ENCODE results near the gene CRY2. TPM values are rescaled to one million over a fixed set of nuclear protein-coding genes. Genes with fewer than 3 reads are reported as not detected.
"Not testable (repeated sequence)": the region's sequence is repeated elsewhere in the genome, so short reads cannot be mapped to it uniquely, and the experiment has no call there.

Gene CRY2
- total RNA-seq, 4 donors from 2014 or later: 5.6 to 21.0 (median 13.4) TPM

- H3K4me1 ChIP-seq: peaks cover 31 to 79% (median 35%) of the 10 kb centered on the region in 3 donors
- no peaks in the 10 kb centered on the region for H3K27me3 ChIP-seq
- peak overlapping the region; percentile 63 to 91 (median 84) for H3K4me3 ChIP-seq
- H3K36me3 ChIP-seq: peaks cover 0 to 28% (median 3%) of the 10 kb centered on the region in 3 donors
- peak; percentile 46 for DNase-seq
- TF ChIP-seq CTCF (IDR thresholded peaks at IDR 0.05) (no peak), POLR2A (IDR thresholded peaks at IDR 0.05) (no peak)
- H3K27ac ChIP-seq: peak overlapping the region; percentile 93 to 98 (median 96)
- intact Hi-C loops (cut with DNase I): no loop called here
- 0 to 24% methylated on average over 10 to 20 of the region's 29 CpGs for WGBS, 2 donors
- no peaks in the 10 kb centered on the region for H3K9me3 ChIP-seq
Observed at GRCh38 chr11:45805305-45806071, 41.8 kb upstream of the CRY2 start.

DNA sequence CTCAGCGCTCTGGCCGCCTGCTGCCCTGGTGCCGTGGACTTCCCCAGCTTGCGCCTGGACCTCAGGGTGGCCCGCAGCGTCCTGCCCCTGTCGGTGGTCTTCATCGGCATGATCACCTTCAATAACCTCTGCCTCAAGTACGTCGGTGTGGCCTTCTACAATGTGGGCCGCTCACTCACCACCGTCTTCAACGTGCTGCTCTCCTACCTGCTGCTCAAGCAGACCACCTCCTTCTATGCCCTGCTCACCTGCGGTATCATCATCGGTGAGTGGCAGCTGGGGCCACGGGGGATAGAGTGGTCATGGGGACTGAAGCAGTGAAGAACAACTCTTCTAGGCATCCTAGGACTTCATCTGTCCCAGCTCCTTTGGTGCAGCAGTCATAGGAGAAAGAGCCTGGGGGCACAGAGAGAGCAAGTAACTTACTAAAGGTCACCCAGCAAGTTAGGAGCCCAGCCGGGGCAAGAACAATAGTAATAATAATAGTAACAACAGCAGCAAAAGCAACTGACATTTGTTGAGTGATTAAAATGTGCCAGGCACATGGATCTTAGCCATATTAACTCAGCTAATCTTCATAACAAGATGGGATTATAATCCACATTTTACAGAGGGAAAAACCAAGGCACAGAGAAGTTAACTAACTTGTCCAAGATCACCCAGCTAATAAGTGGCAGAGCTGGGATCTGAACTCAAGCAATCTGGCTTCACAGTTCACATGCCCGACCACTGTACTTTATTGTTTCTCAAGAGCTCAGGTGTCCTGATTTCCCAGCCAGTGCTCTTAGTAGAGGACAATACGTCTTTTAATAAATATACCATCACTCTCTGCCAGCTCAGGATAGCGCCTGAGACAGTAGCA is 41.0 kb upstream of the CRY2 start:
- Histone ChIP-seq H3K4me1 (peaks cover 31 to 79% (median 35%) of the 10 kb centered on the region in 3 donors), H3K36me3 (peaks cover 6 to 36% (median 11%) of the 10 kb centered on the region in 3 donors), H3K27ac (peak overlapping the region; percentile 93 to 98 (median 96)), H3K9me3 (no peaks in the 10 kb centered on the region), H3K4me3 (peak overlapping the region; percentile 63 to 91 (median 84)), H3K27me3 (no peaks in the 10 kb centered on the region)
- intact Hi-C loops (cut with DNase I): no loop called here
- WGBS, 2 donors: 78 to 81% methylated on average over 12 to 17 of the region's 20 CpGs
- TF ChIP-seq CTCF (IDR thresholded peaks at IDR 0.05) (no peak), POLR2A (IDR thresholded peaks at IDR 0.05) (no peak)
- DNase-seq: no peak

GRCh38 chr11:45806937-45807791 is 40.1 kb upstream of the CRY2 start:
- Histone ChIP-seq H3K36me3 (peaks cover 13 to 45% (median 14%) of the 10 kb centered on the region in 3 donors), H3K9me3 (no peaks in the 10 kb centered on the region), H3K4me1 (peaks cover 31 to 71% (median 35%) of the 10 kb centered on the region in 3 donors), H3K27ac (no peak overlapping the region), H3K27me3 (no peaks in the 10 kb centered on the region), H3K4me3 (peak overlapping the region in 3 of 4 donors; percentile 77 to 91 (median 90))
- TF ChIP-seq POLR2A (IDR thresholded peaks at IDR 0.05) (no peak), CTCF (IDR thresholded peaks at IDR 0.05) (no peak)
- DNase-seq: no peak
- 65 to 69% methylated on average over 6 to 7 of the region's 7 CpGs for WGBS, 2 donors
- intact Hi-C loops (cut with DNase I): no loop called here

- Histone ChIP-seq H3K27me3 (no peaks in the 10 kb centered on the region), H3K27ac (no peak overlapping the region), H3K4me1 (peaks cover 31 to 64% (median 35%) of the 10 kb centered on the region in 3 donors), H3K9me3 (no peaks in the 10 kb centered on the region), H3K4me3 (peak overlapping the region in 2 of 4 donors; percentile 90 to 91), H3K36me3 (peaks cover 13 to 52% (median 17%) of the 10 kb centered on the region in 3 donors)
- no peak for DNase-seq
- TF ChIP-seq CTCF (IDR thresholded peaks at IDR 0.05): no peak
- no peak for TF ChIP-seq POLR2A (IDR thresholded peaks at IDR 0.05)
- intact Hi-C loops (cut with DNase I): no loop called here
- 39 to 65% methylated on average over 4 of the region's 4 CpGs for WGBS, 2 donors
Observed at GRCh38 chr11:45807792-45808238, 39.5 kb upstream of the CRY2 start.

- intact Hi-C loops (cut with DNase I); H3K9me3 ChIP-seq: not testable (repeated sequence)
- WGBS, 2 donors: 60 to 97% methylated on average over 1 to 6 of the region's 6 CpGs
Observed at GRCh38 chr11:45808427-45808826, 38.8 kb upstream of the CRY2 start.

More at GRCh38 chr11:45808427-45808826, 38.8 kb upstream of the CRY2 start:
- Histone ChIP-seq H3K36me3 (peaks cover 13 to 53% (median 17%) of the 10 kb centered on the region in 3 donors), H3K4me1 (peaks cover 31 to 58% (median 33%) of the 10 kb centered on the region in 3 donors)
- H3K4me3 ChIP-seq, DNase-seq, H3K27ac ChIP-seq, H3K27me3 ChIP-seq: not testable (repeated sequence)

All from esophagus squamous epithelium (tissue), 5 donors.